T-helper 9 cell (primary cell): ENCODE results near the gene SLC7A6OS.

Experiments
- DNase-seq: peaks from one replicate; pipeline ENCODE4 v3.0.0-alpha.2; 2020

The SLC7A6OS gene

GRCh38 chr16:68275611-68276191 lies 35.0 kb downstream of the SLC7A6OS start:
- peak; percentile 33 for DNase-seq

GRCh38 chr16:68274441-68274840 lies 36.3 kb downstream of the SLC7A6OS start:
- DNase-seq = no peak

GRCh38 chr16:68273896-68274295 lies 36.9 kb downstream of the SLC7A6OS start:
- DNase-seq = no peak

- no peak for DNase-seq
Observed at GRCh38 chr16:68273459-68273858, 37.3 kb downstream of the SLC7A6OS start.

GRCh38 chr16:68272507-68273209 lies 38.1 kb downstream of the SLC7A6OS start:
- peak; percentile 58 for DNase-seq

- no peak for DNase-seq
Observed at GRCh38 chr16:68270353-68270752, 40.4 kb downstream of the SLC7A6OS start.

GRCh38 chr16:68269793-68270192 lies 41.0 kb downstream of the SLC7A6OS start:
- DNase-seq = no peak

- no peak for DNase-seq
Observed at GRCh38 chr16:68267612-68268405, 42.9 kb downstream of the SLC7A6OS start.

- peak; percentile 50 for DNase-seq
Observed at GRCh38 chr16:68265078-68265920, 45.4 kb downstream of the SLC7A6OS start.

- DNase-seq = peak; percentile 84
Observed at GRCh38 chr16:68264128-68265077, 46.3 kb downstream of the SLC7A6OS start, which contains the start of gene SLC7A6. TSS of gene SLC7A6 (plus strand) at chr16:68264526. CDS start at chr16:68274727, 10,201 bp downstream.

- no peak for DNase-seq
Observed at GRCh38 chr16:68263559-68264127, 47.1 kb downstream of the SLC7A6OS start.

GRCh38 chr16:68259007-68259825 lies 51.5 kb downstream of the SLC7A6OS start:
- DNase-seq = no peak

GRCh38 chr16:68257906-68258800 lies 52.6 kb downstream of the SLC7A6OS start:
- DNase-seq = no peak

GRCh38 chr16:68257251-68257905 lies 53.4 kb downstream of the SLC7A6OS start:
- no peak for DNase-seq

GRCh38 chr16:68255712-68256111 lies 55.0 kb downstream of the SLC7A6OS start:
- DNase-seq = no peak

GRCh38 chr16:68253721-68254120 lies 57.0 kb downstream of the SLC7A6OS start:
- DNase-seq = no peak

- DNase-seq = no peak
Observed at GRCh38 chr16:68252383-68252782, 58.4 kb downstream of the SLC7A6OS start.

- DNase-seq = no peak
Observed at GRCh38 chr16:68251832-68252231, 58.9 kb downstream of the SLC7A6OS start.

- no peak for DNase-seq
Observed at GRCh38 chr16:68250951-68251350, 59.8 kb downstream of the SLC7A6OS start.
